GM23248 (cell line): ENCODE measurements around the gene MYO1E. TPM values are rescaled to one million over a fixed set of nuclear protein-coding genes. Genes with fewer than 3 reads are reported as not detected.
A peak's percentile ranks its signal among the peaks of the same experiment; 100 is the strongest.

Source experiments
- DNase-seq: peaks from one replicate; pipeline ENCODE4 v3.0.0-alpha.2; 2015
- H2AFZ ChIP-seq: fragments of 200-600 bp; sonication (generic); 2 replicates; pipeline ENCODE4 v1.6.1; 2016; ENCODE audit warnings: antibody characterized with exemption
- H3F3A ChIP-seq: fragments of 200-600 bp; sonication (generic); 2 replicates; pipeline ENCODE4 v1.6.1; 2016; ENCODE audit warnings: mild to moderate bottlenecking, antibody characterized with exemption, mixed run types; ENCODE audit not compliant: insufficient read depth
- H3K27ac ChIP-seq: fragments of 200-600 bp; sonication (generic); 2 replicates; pipeline ENCODE4 v1.5.1; 2016; ENCODE audit warnings: mild to moderate bottlenecking
- H3K27me3 ChIP-seq: fragments of 200-600 bp; sonication (generic); replicated peaks from 2 replicates; pipeline ENCODE4 v1.6.1; 2016; ENCODE audit warnings: mild to moderate bottlenecking; ENCODE audit not compliant: insufficient read depth
- H3K36me3 ChIP-seq: fragments of 200-600 bp; sonication (generic); 2 replicates; pipeline ENCODE4 v1.6.1; 2016; ENCODE audit warnings: low read depth, mild to moderate bottlenecking
- H3K4me1 ChIP-seq: fragments of 200-600 bp; sonication (generic); 2 replicates; pipeline ENCODE4 v1.6.1; 2016; ENCODE audit warnings: mild to moderate bottlenecking; ENCODE audit not compliant: insufficient read depth
- H3K4me2 ChIP-seq: fragments of 200-600 bp; sonication (generic); one replicate; pipeline ENCODE4 v1.6.1; 2016; ENCODE audit warnings: mild to moderate bottlenecking; ENCODE audit not compliant: unreplicated experiment
- H3K4me3 ChIP-seq: fragments of 200-600 bp; sonication (generic); 2 replicates; pipeline ENCODE4 v1.5.1; 2016; ENCODE audit warnings: mild to moderate bottlenecking
- H3K79me2 ChIP-seq: fragments of 200-600 bp; sonication (generic); 2 replicates; pipeline ENCODE4 v1.6.1; 2016; ENCODE audit warnings: mild to moderate bottlenecking; ENCODE audit not compliant: insufficient read depth
- H3K9ac ChIP-seq: fragments of 200-600 bp; sonication (generic); 2 replicates; pipeline ENCODE4 v1.6.1; 2016; ENCODE audit warnings: mild to moderate bottlenecking
- H3K9me2 ChIP-seq: fragments of 200-600 bp; sonication (generic); 2 replicates; pipeline ENCODE4 v1.6.1; 2016; ENCODE audit warnings: mixed run types, mild to moderate bottlenecking, moderate library complexity; ENCODE audit not compliant: insufficient read depth
- H3K9me3 ChIP-seq: fragments of 200-600 bp; sonication (generic); one replicate; pipeline ENCODE4 v1.6.1; 2017; ENCODE audit warnings: low read depth
- H4K20me1 ChIP-seq: fragments of 200-600 bp; sonication (generic); 2 replicates; pipeline ENCODE4 v1.6.0; 2016; ENCODE audit not compliant: insufficient read depth
- EZH2 ChIP-seq: fragments of 200-600 bp; sonication (generic); IDR thresholded peaks from 2 replicates; pipeline ENCODE4 v1.6.1; 2018; ENCODE audit warnings: antibody characterized with exemption, mild to moderate bottlenecking; ENCODE audit not compliant: insufficient read depth, poor library complexity, severe bottlenecking
- EZH2phosphoT487 ChIP-seq: fragments of 200-600 bp; sonication (generic); IDR thresholded peaks from 2 replicates; pipeline ENCODE4 v1.6.1; 2018; ENCODE audit warnings: antibody characterized with exemption, moderate library complexity, mild to moderate bottlenecking, low read depth; ENCODE audit not compliant: insufficient read depth
- WGBS, 2 experiments: methylation state at CpG; one replicate each; pipeline ENCODE4 v1.1.6; 2015 to 2017; ENCODE audit warnings: low lambda C conversion rate in 2 of 2, low coverage in 1 of 2; ENCODE audit errors: missing lambda C conversion rate in 2 of 2; 5-methylcytosine and 5-hydroxymethylcytosine counted together
- in situ Hi-C: fragments of 300-500 bp; cut with MboI; formaldehyde crosslinking; loops from 2 replicates; pipeline ENCODE4 v1.15.0; 2020
- polyA plus RNA-seq: library from polyadenylated mRNA; unstranded; fragments of >200 nt; fragmentation: Nextera tagmentation; extraction: Ambion mirVana; gene quantifications from 2 replicates; pipeline ENCODE4 v1.2.1, GENCODE V29; 2016
- total RNA-seq: library from RNA; depleted of rRNA; stranded (reverse); fragments of >200 nt; shearing (Covaris generic); gene quantifications from 2 replicates; pipeline ENCODE4 v1.2.3, GENCODE V29; 2014

The MYO1E gene
- total and polyA plus RNA-seq, 2 experiments from 2014 or later: 155 to 190 TPM

DNA sequence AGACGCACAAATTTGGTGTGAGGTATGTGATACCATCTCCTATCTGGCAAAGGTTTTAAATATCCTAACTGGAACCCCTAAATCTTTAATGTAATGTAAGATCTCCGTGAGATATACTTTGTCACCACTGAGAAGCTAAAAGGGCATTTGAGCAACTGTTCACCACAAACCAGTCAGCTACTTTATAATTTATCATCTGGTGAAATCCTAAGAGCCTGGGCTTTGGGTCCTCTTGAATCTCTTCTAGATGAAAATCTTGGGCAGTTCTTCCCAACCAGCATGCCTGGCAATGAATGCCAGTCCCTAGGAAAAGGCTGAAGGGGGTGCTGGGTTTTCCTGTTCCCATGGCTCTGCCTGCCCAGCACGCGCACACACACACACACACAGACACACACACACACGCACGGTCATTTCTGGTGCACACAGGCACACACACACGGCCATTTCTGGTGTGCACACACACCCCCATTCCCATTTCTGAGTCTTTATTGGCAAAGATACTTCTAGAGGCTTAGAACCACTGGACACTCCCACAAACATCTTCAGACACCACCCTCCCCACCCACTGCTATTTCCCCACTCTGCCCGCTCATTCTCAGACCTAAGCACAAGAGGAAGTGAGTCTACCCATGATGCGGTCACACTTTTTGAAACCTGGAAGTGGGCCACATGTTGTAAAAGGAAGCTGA is 72.6 kb downstream of the MYO1E start:
- H3K4me2 ChIP-seq: peak overlapping the region; percentile 74
- no peak overlapping the region for H2AFZ ChIP-seq

DNA sequence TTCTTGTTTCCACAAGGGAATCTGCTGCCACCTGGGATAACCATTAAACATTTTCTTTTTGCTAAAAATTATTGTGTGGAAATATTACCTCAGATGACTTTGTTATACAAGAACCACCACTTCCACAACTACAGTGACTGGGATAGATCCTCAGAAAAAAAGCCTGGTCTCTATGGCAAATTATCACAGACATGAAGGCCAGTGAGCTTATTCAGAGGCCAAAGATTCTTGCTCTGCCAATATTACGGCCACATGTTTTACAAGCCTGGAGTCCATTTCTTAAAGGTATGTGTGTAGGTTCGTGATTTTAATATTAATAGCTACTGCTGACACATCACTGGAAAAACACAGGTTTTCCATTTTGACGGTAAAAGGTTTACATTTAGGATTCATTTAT is 73.8 kb downstream of the MYO1E start:
- no peak overlapping the region for H3K4me3 ChIP-seq
- H3K4me1 ChIP-seq: peaks cover 79% of the 10 kb centered on the region
- no peaks in the 10 kb centered on the region for H3K27me3 ChIP-seq
- H4K20me1 ChIP-seq: no peaks in the 10 kb centered on the region
- no peaks in the 10 kb centered on the region for H3K36me3 ChIP-seq
- no peak for TF ChIP-seq EZH2phosphoT487
- no peak for TF ChIP-seq EZH2
- H3K27ac ChIP-seq: peak overlapping the region; percentile 98
- H3K9me2 ChIP-seq: no peaks in the 10 kb centered on the region
- DNase-seq: no peak
- peaks cover 78% of the 10 kb centered on the region for H3F3A ChIP-seq
- H3K79me2 ChIP-seq: peaks cover 75% of the 10 kb centered on the region
- H3K4me2 ChIP-seq: no peak overlapping the region
- no peak overlapping the region for H2AFZ ChIP-seq
- 98% methylated on average over 3 of the region's 3 CpGs for WGBS, 2 experiments
- no peak overlapping the region for H3K9ac ChIP-seq
- in situ Hi-C loops: no loop called here
- no peaks in the 10 kb centered on the region for H3K9me3 ChIP-seq

More for the DNA sequence above, 72.6 kb downstream of the MYO1E start:
- H4K20me1 ChIP-seq: no peaks in the 10 kb centered on the region
- in situ Hi-C loops: no loop called here
- 31 to 34% methylated on average over 9 of the region's 9 CpGs for WGBS, 2 experiments
- peaks cover 78% of the 10 kb centered on the region for H3F3A ChIP-seq
- H3K27me3 ChIP-seq: no peaks in the 10 kb centered on the region
- H3K9me2 ChIP-seq: no peaks in the 10 kb centered on the region; the same call in 1 of the 2 replicates
- no peak for TF ChIP-seq EZH2
- TF ChIP-seq EZH2phosphoT487: no peak
- H3K4me1 ChIP-seq: peaks cover 80% of the 10 kb centered on the region
- DNase-seq: peak; percentile 98
- peak overlapping the region; percentile 98 for H3K27ac ChIP-seq
- H3K79me2 ChIP-seq: peaks cover 81% of the 10 kb centered on the region
- peak overlapping the region; percentile 54 for H3K4me3 ChIP-seq
- peak overlapping the region; percentile 62 for H3K9ac ChIP-seq
- H3K9me3 ChIP-seq: no peaks in the 10 kb centered on the region
- H3K36me3 ChIP-seq: no peaks in the 10 kb centered on the region

DNA sequence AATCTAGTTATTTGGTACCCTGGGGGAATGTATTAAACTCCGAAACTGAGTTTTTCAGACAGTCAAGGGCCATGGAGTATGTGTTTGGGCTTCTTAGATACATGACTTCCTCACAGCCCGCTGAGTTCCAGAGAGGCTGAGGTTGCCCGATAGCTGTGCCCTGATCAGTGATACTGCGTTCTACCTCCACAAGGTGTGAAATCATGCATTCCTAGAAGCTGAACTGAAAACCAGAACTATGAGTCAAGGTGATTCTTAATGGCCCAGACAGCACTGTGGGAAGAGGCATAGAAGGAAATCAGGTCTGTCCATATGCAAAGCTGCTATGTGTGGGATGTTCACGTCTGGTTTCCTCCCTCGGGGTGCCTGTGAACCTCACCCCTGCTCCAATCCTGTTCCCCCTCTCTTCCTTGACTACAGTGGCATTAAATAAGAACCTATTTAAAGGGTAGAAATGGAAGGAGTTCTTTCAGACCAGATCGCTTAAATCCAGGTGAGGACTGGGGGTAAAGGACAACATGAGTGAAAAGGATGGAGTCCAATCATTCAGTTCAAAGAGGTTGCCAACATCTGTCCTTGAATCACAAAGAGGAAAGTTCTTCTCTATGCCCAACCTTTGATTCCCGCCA is 74.3 kb downstream of the MYO1E start:
- Histone ChIP-seq H3K9ac (no peak overlapping the region), H3K27me3 (no peaks in the 10 kb centered on the region), H3K27ac (peak overlapping the region; percentile 98), H3K4me3 (no peak overlapping the region), H3K9me2 (no peaks in the 10 kb centered on the region), H3K79me2 (peaks cover 74% of the 10 kb centered on the region), H3K36me3 (no peaks in the 10 kb centered on the region), H3K9me3 (no peaks in the 10 kb centered on the region), H3F3A (peaks cover 82% of the 10 kb centered on the region), H4K20me1 (no peaks in the 10 kb centered on the region), H3K4me1 (peaks cover 81% of the 10 kb centered on the region), H3K4me2 (peak overlapping the region; percentile 43), H2AFZ (no peak overlapping the region)
- 55 to 58% methylated on average over 8 of the region's 8 CpGs for WGBS, 2 experiments
- DNase-seq: peak; percentile 33
- no peak for TF ChIP-seq EZH2phosphoT487
- no peak for TF ChIP-seq EZH2
- in situ Hi-C loops: no loop called here

DNA sequence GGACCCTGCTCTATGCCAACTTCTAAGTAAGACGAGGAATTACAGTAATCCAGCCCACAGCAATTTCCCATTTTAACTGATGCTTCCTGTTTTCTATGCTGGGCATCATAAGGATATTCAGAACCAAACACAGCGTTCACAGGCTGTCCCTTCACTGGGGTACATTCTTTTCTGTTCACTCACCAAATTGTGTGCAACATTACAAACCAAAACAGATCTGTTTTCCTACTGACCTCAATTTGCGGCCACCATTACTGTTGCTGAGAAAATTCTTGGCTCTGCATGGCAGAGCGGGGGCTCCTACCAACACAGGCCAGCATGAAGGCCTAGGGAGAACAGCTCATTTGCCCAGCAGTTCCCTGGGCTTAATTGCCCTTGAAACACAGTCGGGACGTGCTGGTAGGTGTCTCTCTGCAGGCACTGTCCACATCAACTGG is 76.5 kb downstream of the MYO1E start:
- no peaks in the 10 kb centered on the region for H3K36me3 ChIP-seq
- H3K4me2 ChIP-seq: peak overlapping the region; percentile 85
- H3K9me2 ChIP-seq: no peaks in the 10 kb centered on the region
- peak overlapping the region; percentile 58 for H3K4me3 ChIP-seq
- no peak for TF ChIP-seq EZH2phosphoT487
- TF ChIP-seq EZH2: no peak
- peak overlapping the region; percentile 98 for H3K27ac ChIP-seq
- H3K27me3 ChIP-seq: no peaks in the 10 kb centered on the region
- peak; percentile 92 for DNase-seq
- no peak overlapping the region for H2AFZ ChIP-seq
- in situ Hi-C loops: no loop called here
- 8 to 11% methylated on average over 6 of the region's 6 CpGs for WGBS, 2 experiments
- no peaks in the 10 kb centered on the region for H4K20me1 ChIP-seq
- no peaks in the 10 kb centered on the region for H3K9me3 ChIP-seq
- peaks cover 91% of the 10 kb centered on the region for H3F3A ChIP-seq
- H3K4me1 ChIP-seq: peaks cover 86% of the 10 kb centered on the region
- H3K9ac ChIP-seq: peak overlapping the region; percentile 84
- H3K79me2 ChIP-seq: peaks cover 73% of the 10 kb centered on the region
